ENCODE data around the gene PSAP. TPM values are rescaled to one million over a fixed set of nuclear protein-coding genes. Genes with fewer than 3 reads are reported as not detected.

PSAP gene
- total RNA-seq, 1 donor from 2014 or later: 417 TPM

GRCh38 chr10:71845410-71846405 lies 5.3 kb downstream of the PSAP start:
- no peak for DNase-seq (ENCODE audit: low spot score)

GRCh38 chr10:71844695-71845094 lies 6.4 kb downstream of the PSAP start:
- DNase-seq (ENCODE audit: low spot score): no peak

- DNase-seq (ENCODE audit: low spot score): no peak
Measured at GRCh38 chr10:71844084-71844483, 7.0 kb downstream of the PSAP start.

- DNase-seq (ENCODE audit: low spot score): no peak
Measured at GRCh38 chr10:71842856-71843686, 8.0 kb downstream of the PSAP start.

- no peak for DNase-seq (ENCODE audit: low spot score)
Measured at GRCh38 chr10:71842422-71842821, 8.6 kb downstream of the PSAP start.

- DNase-seq (ENCODE audit: low spot score): no peak
Measured at GRCh38 chr10:71840958-71841335, 10.1 kb downstream of the PSAP start.

- peak; percentile 98 for DNase-seq (ENCODE audit: low spot score)
Measured at GRCh38 chr10:71840177-71840957, 10.7 kb downstream of the PSAP start.

GRCh38 chr10:71838264-71839211 lies 12.5 kb downstream of the PSAP start:
- DNase-seq (ENCODE audit: low spot score): peak; percentile 36

GRCh38 chr10:71837098-71837827 lies 13.8 kb downstream of the PSAP start:
- peak; percentile 46 for DNase-seq (ENCODE audit: low spot score)

- no peak for DNase-seq (ENCODE audit: low spot score)
Measured at GRCh38 chr10:71836596-71836974, 14.5 kb downstream of the PSAP start.

- DNase-seq (ENCODE audit: low spot score): peak; percentile 52
Measured at GRCh38 chr10:71835671-71836595, 15.1 kb downstream of the PSAP start.

GRCh38 chr10:71834343-71834674 lies 16.7 kb downstream of the PSAP start:
- no peak for DNase-seq (ENCODE audit: low spot score)

GRCh38 chr10:71833451-71834342 lies 17.4 kb downstream of the PSAP start:
- no peak for DNase-seq (ENCODE audit: low spot score)

- no peak for DNase-seq (ENCODE audit: low spot score)
Measured at GRCh38 chr10:71832967-71833366, 18.1 kb downstream of the PSAP start.

GRCh38 chr10:71831646-71832552 lies 19.2 kb downstream of the PSAP start:
- no peak for DNase-seq (ENCODE audit: low spot score)

GRCh38 chr10:71830726-71831125 lies 20.3 kb downstream of the PSAP start:
- DNase-seq (ENCODE audit: low spot score): no peak

- DNase-seq (ENCODE audit: low spot score): no peak
Measured at GRCh38 chr10:71829896-71830295, 21.2 kb downstream of the PSAP start.
